GM18520 (cell line): ENCODE measurements around the gene CST9.
"Not testable (repeated sequence)": the region's sequence is repeated elsewhere in the genome, so short reads cannot be mapped to it uniquely, and the experiment has no call there.

Source experiments
- ATAC-seq: cut with Tn5 transposase; IDR thresholded peaks from one replicate; pipeline ENCODE4 v1.9.1; 2021; ENCODE audit not compliant: unreplicated experiment

The CST9 gene

DNA sequence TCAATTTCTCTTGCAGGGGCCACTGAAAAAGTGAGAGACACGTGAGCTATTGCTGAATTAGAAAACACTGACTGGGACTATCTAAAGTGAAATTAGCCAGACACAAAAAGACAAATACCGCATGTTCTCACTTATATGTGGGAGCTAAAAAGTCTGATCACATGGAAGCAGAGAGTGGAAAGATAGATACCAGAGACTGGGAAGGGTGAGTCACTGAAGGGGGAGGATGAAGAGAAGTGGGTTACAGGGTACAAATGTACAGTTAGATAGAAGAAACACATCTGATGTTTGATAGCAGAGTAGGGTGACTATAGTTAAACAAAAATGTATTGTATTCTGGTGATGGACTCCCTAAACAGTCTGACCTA lies 18.6 kb upstream of the CST9 start:
- no peak for ATAC-seq

GRCh38 chr20:23623666-23624323 lies 18.1 kb upstream of the CST9 start:
- no peak for ATAC-seq

- ATAC-seq: no peak
Measured at GRCh38 chr20:23622839-23623343, 17.2 kb upstream of the CST9 start.

- not testable (repeated sequence) for ATAC-seq
Measured at GRCh38 chr20:23622401-23622800, 16.7 kb upstream of the CST9 start.

GRCh38 chr20:23620670-23621386 lies 15.1 kb upstream of the CST9 start:
- ATAC-seq: not testable (repeated sequence)

GRCh38 chr20:23614163-23614562 lies 8.4 kb upstream of the CST9 start:
- no peak for ATAC-seq

GRCh38 chr20:23613676-23614075 lies 8.0 kb upstream of the CST9 start:
- ATAC-seq: no peak

GRCh38 chr20:23612396-23612795 lies 6.7 kb upstream of the CST9 start:
- no peak for ATAC-seq

DNA sequence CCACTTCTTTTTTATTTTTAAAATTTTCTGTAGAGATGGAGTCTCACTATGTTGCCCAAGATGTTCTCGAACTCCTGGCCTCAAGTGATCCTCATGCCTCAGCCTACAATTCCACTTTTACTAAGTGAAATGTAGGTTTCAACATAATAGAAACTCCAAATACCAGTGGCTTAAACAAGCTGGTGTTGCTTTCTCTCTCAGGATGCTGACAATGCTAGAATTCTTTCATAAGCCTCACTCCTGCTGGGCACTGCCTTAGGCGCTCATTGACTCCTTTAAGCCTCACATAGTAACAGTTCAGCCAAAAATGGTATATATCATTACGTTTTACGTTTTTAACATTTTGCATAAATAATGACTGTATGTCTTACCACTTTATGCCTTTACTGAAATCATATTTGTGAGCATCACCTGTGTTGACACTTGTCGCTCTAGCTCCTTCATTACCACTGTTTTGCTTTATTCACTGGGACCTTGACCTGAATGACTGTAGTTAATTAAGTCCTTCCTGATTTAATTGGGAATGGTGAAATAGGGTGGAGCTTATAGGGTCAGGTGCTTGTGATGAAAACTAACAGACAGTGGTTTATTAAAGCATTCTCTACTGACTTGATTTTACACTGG lies 3.9 kb upstream of the CST9 start:
- no peak for ATAC-seq

DNA sequence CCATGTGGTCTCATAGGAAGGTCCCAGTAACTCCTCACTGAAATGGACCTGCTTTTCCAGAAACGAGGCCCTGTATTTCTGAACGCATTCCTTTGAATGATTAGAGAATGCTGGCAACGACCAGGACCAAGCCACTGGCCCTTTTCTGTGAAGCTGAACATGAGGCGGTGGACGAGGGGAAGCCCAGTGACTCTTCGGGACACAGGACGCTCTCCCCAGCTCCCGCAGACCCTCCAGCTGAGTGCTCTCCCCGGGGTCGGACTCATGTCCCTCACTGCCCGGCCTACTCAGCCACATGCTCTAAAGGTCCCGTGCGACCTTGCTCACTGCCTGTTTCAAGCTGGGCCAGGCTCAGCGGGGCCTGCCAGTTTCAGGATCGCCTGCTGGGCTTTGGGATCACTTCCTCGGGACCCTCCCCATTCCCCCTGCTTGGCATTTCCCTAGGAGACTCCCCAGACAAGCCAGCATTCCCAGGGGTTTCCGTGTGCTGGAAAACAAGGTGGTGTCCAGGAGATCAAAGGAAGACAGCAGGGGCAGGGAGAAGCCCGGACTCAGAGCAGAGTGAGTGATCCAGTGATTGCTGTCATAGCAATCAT lies 2.6 kb upstream of the CST9 start:
- ATAC-seq: no peak

DNA sequence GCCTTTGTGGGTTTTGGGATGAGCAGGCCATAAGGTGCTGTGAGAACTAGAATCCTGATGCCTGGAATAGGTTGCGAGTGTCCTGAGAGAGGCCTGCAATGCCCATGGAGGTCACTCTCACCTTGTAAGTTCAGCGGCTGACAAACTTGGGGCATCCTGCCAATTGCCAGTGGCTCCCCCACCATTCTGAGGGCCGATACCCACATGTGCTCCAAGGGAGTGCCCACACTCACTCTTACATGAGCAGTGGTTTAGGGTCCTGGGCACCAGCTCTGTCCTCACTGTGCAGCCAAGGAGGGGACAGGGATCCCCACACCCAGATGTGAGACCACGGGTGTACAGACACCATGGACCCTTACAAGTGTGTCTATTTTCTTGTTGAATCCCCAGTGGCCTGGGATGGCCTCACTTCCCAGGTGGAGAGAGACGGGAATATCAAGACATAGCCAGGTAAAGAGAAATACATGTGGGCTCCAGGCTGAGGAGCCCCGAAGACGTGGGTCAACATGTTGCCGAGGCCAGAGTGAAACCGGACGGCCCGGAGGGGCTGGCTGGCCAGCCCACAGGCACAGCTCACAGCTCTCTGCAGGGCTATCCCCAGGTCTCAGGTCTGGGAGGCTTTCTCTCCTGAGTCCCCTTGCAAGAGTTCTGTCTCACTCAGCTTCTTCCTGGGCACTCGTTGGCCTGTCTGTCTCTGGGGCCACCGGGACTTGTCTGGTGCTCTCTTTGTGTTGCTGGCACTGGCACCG lies 2.0 kb upstream of the CST9 start:
- ATAC-seq: no peak

DNA sequence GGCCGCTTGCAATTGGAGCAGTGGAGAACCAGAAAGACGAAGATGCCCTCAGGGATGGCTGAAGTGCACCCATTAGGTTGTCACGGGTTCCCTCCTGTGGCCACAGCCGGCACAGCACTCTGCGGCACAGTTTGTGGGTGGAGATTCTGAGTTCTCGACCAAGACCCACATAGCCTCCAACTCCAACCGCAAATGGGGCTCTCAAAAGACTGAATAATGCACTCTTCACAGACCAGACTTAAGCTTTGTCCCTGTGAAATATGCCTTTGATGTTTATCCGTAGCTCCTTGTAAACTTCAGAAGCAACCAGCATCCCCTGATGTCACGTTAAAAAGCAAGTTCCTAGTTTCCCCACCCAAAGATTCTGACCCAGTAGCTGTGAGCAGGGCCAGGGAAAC lies 934 bp upstream of the CST9 start:
- ATAC-seq: peak; percentile 68

- ATAC-seq: no peak
Measured at GRCh38 chr20:23604306-23604705, 1.4 kb downstream of the CST9 start.

DNA sequence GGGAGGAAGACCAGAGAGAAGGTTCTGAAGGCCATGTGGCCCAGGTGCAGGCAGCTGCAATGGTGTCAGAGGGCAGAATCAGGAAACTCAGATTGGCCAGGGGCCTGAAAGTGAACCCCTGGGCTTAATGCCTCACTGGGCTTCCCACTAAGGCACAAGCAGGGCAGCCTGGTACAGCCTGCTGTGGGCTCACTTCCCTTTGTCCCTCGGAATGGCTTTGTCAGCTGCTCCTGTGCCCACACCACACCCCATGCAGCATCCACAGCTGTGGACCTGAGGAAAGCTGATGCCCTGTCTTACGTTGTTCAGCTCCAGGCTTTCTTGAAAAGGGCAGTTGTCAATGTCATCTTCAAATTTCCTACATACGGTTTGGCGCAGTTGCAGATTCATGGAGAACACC lies 2.4 kb downstream of the CST9 start:
- ATAC-seq: no peak

DNA sequence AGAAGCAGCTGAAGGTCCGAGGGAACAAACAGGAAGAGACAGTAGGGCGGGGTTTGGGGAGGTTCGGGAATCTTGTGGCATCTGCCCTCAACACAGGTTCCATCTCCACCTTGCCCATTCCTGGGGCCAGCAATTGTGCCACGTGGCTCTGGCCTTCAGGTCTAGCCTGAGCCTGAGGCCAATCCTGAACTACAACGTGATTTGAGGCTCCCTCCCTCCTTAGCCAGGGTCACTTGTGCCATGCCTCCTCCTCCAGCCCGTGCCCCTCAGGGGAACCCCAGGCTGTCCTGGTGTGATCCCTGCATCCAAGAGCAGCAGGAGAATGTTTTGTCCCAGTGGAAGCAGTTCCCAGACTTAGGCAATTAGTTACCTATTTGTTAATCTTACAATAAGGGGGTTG lies 3.0 kb downstream of the CST9 start:
- ATAC-seq: no peak

GRCh38 chr20:23602241-23602640 lies 3.5 kb downstream of the CST9 start:
- no peak for ATAC-seq

DNA sequence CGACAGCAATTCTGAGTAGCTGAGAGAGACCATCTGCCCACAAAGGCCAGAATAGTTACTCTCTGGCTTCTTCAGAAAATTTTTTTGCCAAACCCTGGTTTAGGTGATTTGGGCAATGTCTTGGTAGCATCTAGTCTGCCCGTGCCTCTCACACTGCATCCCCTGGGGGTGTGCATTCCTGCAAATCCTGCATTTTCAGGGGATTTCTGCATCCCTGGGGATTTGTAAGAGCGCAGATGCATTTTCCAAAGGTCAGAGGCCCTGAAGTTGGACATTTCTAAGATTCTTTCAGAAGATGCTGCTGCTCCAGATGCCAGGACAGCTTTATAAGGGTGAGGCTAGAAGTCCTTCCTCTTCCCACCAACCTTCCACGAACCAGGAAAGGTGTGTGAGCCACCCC lies 4.0 kb downstream of the CST9 start:
- no peak for ATAC-seq

- ATAC-seq: no peak
Measured at GRCh38 chr20:23598481-23598880, 7.2 kb downstream of the CST9 start.

GRCh38 chr20:23596579-23597250 lies 9.0 kb downstream of the CST9 start:
- ATAC-seq: no peak

GRCh38 chr20:23595941-23596340 lies 9.8 kb downstream of the CST9 start:
- ATAC-seq: no peak
